Measurements from ENCODE around the gene IRAK3.
"Not testable (repeated sequence)": the region's sequence is repeated elsewhere in the genome, so short reads cannot be mapped to it uniquely, and the experiment has no call there.

The IRAK3 gene

DNA sequence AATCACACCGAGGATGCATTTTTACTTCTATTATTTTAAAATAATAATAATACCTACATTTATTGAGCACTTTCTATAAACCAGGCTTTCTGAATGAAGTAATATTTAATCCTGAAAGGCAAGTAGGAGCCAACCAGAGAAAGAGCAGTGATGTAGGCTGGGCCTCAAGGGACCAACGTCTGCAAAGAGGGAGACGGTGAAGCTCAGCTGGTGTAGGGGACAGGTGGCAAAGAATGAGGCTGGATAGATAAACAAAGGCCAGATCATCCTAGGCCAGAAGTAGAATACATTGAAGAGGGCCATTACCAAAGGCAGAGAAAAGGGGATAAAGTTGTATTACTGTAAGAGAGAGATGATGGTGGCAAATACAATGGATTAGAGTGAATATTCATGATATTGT, 18.4 kb upstream of the IRAK3 start:
- DNase-seq (ENCODE audit: extremely low read depth, low read depth) = no peak
- no peak for TF ChIP-seq CTCF (IDR thresholded peaks at IDR 0.05; ENCODE audit: low read depth, low read length)

DNA sequence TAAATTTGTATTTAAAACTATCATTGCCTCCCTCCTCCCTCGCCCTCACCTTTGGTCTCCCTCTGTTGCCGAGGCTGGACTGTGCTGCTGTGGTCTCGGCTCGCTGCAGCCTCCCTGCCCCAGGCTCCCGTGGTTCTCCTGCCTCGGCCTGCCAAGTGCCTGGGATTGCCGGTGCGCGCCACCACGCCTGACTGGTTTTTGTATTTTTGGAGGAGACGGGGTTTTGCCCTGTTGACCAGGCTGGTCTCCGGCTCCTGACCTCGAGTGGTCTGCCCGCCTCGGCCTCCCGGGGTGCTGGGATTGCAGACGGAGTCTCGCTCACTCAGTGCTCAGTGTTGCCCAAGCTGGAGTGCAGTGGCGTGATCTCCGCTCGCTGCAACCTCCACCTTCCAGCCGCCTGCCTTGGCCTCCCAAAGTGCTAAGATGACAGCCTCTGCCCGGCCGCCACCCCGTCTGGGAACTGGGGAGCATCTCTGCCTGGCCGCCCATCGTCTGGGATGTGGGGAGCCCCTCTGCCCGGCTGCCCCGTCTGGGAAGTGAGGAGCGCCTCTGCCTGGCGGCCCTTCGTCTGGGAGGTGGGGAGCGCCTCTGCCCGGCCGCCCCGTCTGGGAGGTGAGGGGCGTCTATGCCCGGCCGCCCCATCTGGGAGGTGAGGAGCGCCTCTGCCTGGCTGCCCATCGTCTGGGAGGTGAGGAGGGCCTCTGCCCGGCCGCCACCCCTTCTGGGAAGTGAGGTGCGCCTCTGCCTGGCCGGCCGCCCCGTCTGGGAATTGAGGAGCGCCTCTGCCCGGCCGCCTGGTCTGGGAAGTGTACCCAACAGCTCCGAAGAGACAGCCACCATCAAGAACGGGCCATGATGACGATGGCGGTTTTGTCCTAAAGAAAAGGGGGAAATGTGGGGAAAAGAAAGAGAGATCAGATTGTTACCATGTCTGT, 14.4 kb upstream of the IRAK3 start:
- not testable (repeated sequence) for DNase-seq (ENCODE audit: extremely low read depth, low read depth)

- no peak for DNase-seq (ENCODE audit: extremely low read depth, low read depth)
- no peak for TF ChIP-seq CTCF (IDR thresholded peaks at IDR 0.05; ENCODE audit: low read depth, low read length)
Measured at GRCh38 chr12:66176105-66176900, 12.7 kb upstream of the IRAK3 start.

- DNase-seq (ENCODE audit: extremely low read depth, low read depth) = no peak
- no peak for TF ChIP-seq CTCF (IDR thresholded peaks at IDR 0.05; ENCODE audit: low read depth, low read length)
Measured at GRCh38 chr12:66182956-66183355, 6.1 kb upstream of the IRAK3 start.

- DNase-seq (ENCODE audit: extremely low read depth, low read depth) = not testable (repeated sequence)
Measured at GRCh38 chr12:66184822-66185221, 4.2 kb upstream of the IRAK3 start.

DNA sequence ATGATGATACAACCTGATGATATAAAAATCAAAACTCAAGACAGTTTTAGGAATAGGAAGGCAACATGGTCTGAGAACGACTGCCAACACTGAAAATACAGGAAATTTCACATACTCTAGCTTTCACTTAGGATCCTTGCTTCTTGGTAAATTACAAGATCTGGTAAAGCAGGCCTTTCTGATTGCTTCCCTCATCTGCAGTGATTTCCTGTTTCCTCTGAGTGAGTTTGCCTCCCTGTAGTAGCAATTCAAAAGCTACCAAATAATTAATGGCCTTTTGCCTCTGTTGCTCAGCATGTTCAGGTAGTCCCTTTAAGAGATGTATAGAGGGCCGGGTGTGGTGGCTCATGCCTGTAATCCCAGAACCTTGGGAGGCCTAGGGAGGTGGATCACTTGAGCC, 2.0 kb upstream of the IRAK3 start:
- TF ChIP-seq CTCF (IDR thresholded peaks at IDR 0.05; ENCODE audit: low read depth, low read length) = no peak
- no peak for DNase-seq (ENCODE audit: extremely low read depth, low read depth)

- no peak for TF ChIP-seq CTCF (IDR thresholded peaks at IDR 0.05; ENCODE audit: low read depth, low read length)
- DNase-seq (ENCODE audit: extremely low read depth, low read depth) = no peak
Measured at GRCh38 chr12:66187821-66188220, 1.2 kb upstream of the IRAK3 start.

DNA sequence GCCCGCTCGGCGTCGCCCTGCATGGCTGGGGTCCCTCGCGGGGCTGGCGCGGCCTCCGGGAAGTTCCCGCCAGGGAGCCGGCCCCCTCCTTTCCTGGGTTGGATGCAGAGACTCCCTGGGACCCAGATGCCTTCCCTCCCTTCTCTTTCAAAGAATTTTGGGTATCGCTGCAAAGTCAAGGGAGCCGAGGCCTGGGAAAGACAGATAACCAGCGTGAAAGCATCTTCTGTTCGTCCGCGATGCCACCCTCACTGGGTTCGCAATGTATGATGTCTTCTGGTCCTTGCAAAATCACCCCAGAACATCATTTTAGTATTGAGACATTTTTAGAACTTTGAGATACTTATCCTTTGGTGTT, 451 bp downstream of the IRAK3 start:
- TF ChIP-seq CTCF (IDR thresholded peaks at IDR 0.05; ENCODE audit: low read depth, low read length) = no peak
- DNase-seq (ENCODE audit: extremely low read depth, low read depth) = no peak

All from AG09319 (cell line).